Measurements from ENCODE around the gene CHMP2A.

CHMP2A gene

DNA sequence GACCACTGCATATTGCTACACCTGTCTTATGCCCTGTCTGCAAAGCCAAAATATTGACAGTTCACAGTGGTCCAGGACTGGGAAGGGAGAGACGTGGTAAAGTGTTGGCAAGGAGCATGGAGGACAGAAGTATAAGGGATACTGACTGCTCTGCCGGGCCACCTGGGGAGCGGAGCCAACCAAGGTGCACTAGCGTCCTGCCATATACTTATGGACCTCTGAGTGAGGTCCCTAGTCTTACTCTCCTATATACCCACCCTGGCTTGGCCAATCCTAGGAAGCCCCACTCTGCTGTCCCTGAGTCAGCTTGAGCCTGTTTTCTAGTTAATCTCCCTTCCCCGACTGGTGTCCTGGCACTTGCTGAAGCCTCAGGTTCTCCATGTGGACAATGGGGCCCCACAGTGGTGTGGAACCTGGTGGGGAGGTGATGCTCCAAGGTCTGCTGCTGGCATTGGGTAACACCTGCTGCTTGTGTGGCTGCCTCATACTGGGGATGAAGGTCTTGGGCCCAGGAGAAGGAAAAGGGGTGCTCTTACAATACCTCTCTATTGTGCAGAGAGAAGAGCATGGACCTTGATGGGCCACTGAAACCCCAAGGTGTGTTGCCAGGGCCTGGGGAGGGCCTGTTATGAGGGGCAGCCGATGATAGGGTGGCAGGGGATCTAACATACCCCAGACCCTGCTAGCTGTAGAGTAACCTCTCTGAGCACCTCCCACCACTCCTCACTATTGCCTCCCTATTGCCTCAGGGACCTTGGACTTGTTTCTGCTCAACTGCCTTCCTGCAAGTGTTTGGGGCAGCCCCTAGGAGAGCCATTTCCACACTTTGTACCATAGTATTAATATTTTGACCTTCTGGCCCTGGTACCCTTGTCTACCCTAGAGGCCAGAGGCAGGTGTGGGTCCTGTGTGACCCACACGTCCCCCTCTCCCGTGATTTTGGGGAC, 17.8 kb downstream of the CHMP2A start:
- no peak for DNase-seq

DNA sequence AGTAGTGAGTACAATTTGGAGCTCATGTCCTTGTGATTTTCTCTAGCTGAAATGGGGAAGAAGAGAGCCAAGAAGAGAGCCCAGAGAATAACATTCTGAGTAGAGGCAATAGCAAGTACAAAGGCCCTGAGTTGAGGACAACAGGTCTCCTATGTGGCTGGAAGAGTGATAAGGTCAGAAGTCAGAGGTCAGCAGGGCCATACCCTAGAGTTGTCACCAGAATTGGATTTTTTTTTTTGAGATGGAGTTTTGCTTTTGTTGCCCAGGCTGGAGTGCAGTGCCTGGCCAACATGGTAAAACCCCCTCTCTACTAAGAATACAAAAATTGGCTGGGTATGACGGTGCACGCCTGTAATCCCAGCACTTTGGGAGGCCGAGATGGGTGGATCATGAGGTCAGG, 19.0 kb downstream of the CHMP2A start:
- no peak for DNase-seq

- DNase-seq = no peak
Observed at GRCh38 chr19:58531034-58531840, 23.7 kb downstream of the CHMP2A start.

DNA sequence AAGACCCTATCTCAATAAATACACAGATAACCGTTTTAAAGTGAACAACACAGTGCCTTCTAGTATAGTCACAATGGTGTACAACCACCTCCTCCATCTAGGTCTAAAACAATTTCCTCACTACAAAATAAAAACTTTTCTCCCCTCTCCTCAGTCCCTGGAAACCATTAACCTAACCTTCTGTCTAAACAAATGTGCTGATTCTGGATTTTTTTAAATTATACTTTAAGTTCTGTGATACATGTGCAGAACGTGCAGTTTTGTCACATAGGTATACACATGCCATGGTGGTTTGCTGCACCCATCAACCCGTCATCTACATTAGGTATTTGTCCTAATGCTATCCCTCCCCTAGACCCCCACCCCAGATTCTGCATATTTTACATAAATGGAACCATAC, 25.5 kb downstream of the CHMP2A start:
- DNase-seq = no peak

DNA sequence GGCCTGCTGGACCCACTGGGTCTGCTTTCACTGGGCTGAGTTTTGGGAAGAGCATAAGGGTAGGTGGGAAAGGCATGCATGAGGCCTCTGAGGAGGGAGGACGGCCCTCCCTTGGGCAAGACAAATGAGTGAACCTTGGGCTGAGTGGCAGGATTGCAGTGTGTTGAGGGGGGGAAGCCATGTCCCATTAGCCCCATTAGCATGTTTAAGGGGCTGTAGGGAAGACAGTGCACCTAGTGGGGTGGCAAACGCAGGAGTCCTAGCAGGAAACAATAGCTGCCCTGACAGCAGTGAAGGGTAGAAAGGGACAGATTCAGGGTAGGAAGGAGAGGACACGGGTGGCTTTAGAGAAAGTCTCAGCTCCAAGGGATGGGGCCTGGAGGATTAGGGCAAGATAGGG, 32.2 kb downstream of the CHMP2A start:
- DNase-seq = no peak

GRCh38 chr19:58521651-58522050, 33.3 kb downstream of the CHMP2A start:
- DNase-seq = no peak

GRCh38 chr19:58520257-58520599, 34.7 kb downstream of the CHMP2A start:
- no peak for DNase-seq

DNA sequence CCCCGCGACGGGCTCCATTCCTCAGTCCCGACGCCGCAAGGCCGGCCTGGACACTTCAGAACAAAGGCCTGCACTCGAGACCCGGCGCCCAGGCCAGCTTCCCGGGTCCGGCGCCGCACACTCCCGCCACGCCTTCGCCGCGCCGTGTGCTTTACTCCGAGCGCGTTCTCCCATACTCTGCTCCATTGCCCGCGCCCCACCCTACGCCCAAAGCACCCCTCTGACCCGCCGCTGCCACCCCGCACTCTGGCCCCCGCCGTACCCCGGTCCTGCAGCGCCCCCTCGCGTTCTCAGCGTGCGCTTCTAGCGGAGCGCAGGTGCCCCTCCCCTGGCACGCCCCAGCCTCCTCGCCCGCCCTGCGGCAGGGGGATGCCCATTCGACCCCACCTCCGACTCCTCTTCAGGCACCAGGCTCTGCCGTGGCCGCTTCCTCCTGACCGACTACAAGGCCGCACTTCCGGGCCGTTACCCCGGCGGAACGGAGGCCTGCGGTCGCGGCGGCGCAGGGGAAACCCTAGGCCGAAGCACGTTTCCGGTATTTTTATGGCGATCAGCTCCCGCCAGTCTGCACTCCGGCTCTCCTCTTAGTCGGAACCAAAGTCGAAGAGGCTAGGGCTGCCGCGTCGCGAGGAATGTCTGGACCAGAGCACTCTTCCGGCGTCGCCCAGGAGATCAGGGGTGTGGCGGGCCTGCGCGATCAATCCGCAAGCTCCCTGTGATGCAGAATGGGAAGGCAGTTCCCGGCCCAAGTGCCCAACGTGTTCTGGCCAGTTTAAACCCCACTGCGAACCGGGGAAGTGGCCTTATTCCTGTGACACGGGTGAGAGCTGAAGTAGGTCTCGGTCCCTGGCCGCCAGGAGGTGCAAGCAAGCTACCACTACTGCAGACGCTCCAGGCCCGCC, 35.3 kb downstream of the CHMP2A start, which contains the start of gene ZBTB45:
Gene ZBTB45 (minus strand): TSS at position 456 of the 902 bp plus-strand sequence. CDS start 2,137 bp downstream, outside the sequence.
- DNase-seq = peak; percentile 96

- DNase-seq = no peak
Observed at GRCh38 chr19:58519087-58519354, 35.9 kb downstream of the CHMP2A start.

- no peak for DNase-seq
Observed at GRCh38 chr19:58518256-58519086, 36.4 kb downstream of the CHMP2A start.

DNA sequence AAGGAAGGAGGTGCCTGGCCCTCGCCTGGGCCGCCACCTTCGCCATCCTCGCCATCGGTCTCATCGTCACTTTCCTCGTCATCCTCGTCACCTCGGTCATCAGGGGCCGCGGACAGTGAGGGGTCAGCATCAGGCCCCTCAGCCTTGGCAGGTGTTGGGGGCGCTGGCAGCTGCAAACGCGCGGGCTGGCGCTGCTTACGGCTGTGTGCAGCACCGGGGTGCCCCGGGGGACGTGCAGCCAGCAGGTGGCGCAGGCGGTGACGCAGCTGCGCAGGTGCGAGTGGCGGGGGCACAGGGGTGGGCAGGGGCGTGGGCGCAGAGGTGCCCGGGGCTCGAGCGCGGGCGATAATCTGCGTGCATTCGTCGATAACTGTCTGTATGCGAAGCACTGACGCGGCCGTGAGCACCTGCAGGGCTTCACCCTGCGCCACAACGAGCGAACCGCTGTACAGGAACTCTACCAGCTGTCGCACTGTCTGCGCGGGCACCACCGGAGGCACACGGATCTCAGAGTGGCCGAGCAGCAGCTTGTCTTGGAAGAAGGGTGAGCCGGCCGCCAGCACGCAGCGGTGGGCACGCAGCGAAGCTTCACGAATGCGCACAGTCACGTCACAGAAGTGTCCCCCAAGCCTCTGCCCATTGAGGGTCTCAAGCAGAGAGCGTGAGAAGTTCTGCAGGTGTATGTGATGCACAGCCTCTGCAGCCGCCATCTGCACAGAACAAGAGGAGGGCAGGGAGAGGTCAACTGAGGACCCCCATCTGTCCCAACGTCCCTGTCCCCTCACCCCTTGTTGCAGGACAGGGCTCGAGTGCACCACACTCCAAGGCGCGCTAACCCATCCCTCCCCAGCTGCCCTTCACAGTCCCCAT, 37.7 kb downstream of the CHMP2A start:
- DNase-seq = no peak

DNA sequence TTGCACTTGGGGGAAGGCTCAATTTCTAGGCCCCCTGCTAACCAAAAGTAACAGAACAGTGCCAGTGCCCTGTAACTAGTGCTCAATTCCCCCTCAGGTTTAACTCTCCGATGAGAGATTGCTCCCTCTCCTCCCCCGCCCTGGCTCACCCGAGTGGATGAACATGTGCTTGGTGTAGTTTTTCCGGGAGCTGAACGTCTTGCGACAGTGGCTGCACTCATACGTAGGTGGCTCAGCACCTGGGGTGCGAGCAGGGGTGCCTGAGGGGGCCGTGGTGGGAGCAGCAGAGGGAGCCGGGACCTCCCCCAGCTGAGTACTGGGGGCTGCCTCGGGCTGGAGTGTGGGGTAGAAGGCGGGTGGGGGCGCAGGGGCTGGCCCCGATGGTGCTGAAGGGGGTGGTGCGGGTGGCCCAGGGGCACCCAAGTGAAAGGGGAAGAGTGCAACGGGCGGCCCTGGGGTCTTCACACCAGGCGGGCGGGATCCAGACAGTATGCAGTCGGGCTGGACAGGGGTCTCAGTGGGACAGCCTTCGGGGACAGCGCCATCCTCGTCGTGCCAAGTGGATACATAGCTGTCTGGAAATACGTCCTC, 38.6 kb downstream of the CHMP2A start:
- DNase-seq = no peak

DNA sequence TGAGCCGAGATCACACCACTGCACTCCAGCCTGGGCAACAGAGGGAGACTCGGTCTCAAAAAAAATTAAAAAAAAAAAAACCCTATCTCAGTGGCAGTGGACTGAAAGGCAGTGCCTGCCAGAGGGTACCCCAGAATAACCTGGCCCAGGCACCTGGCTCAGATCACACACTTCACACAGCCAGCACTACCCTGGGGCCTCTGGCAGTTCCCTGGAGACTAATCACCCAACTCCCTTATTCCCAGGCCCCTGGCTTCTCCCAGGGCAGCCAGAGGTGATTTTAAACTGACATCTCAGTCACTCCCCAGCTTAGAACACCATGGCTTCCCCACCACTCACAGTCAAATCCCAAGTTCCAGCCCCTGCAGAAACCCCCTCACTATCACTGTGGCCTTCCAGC, 39.6 kb downstream of the CHMP2A start:
- DNase-seq = no peak

DNA sequence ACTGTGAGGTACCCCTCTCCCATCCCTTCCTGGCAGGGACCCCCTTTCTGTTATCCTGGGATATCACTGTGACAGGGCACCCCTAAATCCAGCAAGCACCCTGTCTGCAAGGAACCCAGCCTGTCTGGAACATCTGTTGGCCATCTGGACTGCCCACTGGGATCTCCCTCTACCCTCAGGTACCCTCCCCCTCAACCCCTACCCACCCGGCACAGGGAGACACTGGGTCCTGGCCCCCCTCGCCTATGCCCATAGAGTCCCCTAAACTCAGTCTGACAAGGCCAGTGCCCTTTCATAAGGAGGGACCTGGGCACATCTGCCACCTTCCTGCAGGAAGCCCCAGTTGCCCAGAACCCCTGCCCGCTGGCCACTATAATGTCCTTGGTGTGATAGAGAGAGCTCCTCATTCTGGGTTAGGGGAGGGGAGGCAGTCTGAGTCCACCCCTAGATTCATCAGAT, 40.3 kb downstream of the CHMP2A start:
- no peak for DNase-seq

DNA sequence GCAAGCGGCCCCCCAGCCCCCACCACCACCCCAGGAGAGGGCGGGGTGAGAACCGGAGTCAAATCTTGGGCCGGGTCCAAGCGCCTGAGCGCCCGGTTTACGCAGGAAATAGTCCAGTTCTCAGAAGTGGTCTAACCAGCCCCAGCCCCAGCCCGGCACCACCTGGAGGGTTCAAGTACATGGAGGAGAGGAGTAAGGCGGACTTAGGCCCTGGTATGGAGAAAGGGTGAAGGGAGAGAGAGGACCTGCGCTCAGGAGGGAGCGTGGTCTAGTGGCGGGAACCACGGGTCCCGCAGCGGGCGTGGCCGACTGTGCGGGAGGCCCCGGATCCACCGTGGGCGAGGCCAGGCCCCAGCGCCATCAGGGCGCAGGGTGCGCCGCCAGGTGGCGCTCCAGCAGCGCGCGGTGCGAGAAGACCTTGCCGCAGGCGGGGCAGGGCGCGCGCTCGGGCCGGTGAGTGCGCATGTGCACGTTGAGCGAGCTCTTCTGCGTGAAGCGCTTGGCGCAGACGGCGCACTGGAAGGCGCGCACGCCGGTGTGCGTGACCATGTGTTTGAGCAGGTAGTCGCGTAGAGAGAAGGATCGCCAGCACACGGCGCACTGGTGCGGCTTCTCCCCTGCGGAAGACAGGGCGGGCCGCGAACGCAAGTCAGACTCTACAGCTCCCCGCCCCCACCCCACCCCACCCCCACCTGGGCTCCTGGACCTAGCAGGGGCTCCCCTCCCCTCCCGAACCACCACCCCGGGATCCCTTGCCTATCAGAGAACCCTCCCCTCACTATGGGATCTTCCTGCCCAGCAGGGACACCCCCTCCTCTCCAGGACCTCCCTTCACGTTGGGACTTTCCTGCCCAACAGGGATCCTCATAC, 41.0 kb downstream of the CHMP2A start:
- peak; percentile 74 for DNase-seq

DNA sequence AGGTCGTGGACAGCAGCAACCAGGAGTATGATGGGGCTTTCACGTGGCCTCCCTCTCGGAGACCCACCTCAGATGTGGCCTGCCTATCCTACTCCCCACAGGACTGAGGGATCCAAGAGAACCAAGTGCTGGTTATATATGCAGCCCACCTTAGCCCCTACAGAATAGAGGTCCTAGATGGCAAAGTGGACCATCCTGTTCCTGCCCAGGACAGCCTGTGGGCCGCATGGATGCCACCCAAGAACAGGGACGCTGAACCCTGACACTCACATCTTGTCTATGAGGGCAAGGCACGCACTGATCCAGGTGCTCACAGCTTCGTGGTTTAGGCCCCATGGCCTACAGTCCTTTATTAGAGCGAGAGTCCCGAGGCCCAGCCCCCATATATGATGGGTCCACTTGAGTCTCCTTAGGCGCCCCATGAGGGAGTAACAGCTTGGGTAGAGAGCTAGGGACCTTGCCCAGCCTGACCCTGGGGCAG, 41.7 kb downstream of the CHMP2A start:
- DNase-seq = no peak

- no peak for DNase-seq
Observed at GRCh38 chr19:58511353-58512208, 43.3 kb downstream of the CHMP2A start, which contains the start of gene SLC27A5. Gene SLC27A5, minus strand, starts transcription at chr19:58511992. Its CDS starts 37 bp downstream, at chr19:58511955.
